ENCODE measurements around the gene EHBP1L1.

EHBP1L1 gene

GRCh38 chr11:65599216-65599954 is 23.5 kb downstream of the EHBP1L1 start:
- DNase-seq = no peak

GRCh38 chr11:65599955-65600246 is 24.0 kb downstream of the EHBP1L1 start:
- DNase-seq = no peak

DNA sequence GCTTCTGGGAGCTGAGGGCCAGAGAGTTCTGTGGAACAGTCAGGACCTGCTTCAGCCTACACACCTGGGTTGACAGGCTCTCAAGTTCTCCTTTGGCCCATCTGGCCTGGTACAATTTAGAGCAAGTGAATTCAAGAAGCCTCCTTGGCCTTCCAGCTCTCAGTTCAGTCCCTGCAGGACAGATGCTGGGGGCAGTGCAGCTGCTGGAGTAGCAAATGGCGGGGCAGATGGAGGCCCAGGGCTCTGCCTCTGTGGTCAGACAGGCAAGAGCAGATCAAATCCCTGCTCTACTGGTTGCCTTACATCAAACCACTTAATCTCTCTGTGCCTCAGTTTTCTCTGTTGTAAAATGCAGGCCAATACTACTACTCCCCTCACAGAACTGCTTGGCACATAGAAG is 28.4 kb downstream of the EHBP1L1 start:
- DNase-seq = no peak

GRCh38 chr11:65606876-65607613 is 31.2 kb downstream of the EHBP1L1 start:
- DNase-seq = peak; percentile 97

DNA sequence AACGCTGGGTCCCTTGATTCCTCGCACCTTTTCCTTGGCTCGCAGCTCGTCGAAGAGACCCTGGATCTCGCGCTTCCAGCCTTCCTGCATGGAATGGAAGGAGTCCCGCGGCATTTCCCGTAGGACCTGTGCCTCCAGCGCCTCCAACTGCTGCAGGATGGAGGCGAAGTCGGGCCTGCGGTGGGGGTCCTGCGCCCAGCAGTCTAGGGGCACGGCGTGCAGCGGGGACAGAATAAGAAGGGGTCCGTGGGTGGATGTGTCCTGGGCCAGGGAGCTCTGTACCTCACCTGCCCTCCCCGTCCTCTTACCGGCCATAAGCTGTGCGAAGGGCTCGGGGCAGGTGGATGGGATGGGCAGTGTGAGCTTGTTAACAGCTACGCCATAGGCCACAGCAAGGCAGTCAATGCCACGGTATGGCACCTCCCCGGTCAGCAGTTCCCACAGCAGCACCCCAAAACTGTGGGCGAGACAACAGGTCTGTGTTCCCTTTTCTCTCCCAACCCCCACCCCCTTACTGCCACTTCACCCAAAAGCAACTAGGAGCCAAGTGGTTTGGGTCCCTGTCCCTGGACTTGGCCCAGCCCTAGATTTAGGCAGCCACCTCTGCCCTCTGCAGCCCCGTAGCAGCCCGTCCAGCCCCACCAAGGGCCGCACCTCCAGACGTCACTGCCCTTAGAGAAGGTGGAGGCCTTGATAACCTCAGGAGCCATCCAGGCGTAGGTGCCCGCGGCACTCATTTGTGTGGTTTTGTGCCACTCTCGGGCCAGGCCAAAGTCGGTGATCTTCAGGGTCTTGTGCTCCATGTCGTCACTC is 32.0 kb downstream of the EHBP1L1 start:
- no peak for DNase-seq

DNA sequence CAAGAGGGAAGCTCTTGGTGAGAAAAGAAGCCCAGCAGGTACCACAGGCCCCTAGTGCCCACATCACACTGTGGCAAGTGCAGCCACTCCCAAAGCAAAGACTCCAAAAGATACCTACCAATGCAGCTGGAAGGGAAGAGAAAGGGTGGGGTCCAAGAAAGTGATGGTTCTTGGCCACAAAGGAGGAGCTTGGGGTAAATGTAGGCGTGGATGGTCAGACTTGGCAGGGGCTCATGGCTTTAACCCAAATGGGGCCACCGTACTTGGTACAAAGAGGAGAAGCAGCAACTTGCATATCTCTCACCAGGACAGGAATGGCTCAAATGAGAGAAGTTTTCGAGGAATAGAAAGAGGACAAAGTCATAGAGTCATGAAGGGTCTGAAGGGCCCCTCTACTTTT is 33.4 kb downstream of the EHBP1L1 start:
- DNase-seq = no peak

GRCh38 chr11:65609665-65610064 is 33.8 kb downstream of the EHBP1L1 start:
- no peak for DNase-seq

DNA sequence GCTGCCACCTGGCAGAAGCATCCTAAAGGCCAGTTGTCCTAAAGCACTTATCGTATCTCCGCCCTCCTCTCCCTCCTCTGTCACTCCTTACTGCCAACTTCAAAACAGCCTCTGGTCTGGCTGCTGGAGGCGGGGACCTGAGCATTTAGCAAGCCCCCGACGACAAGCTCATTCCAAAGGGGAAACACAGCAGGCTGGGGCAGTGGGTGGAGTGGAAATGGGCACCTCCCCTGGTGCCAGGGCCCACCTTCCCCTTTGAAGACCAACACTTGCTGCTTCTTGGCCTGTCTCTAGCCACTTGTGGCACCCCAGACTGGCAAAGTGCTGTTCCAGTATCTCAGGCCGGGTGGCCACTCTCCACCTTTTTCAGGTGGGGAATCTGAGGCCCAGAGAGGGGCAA is 34.6 kb downstream of the EHBP1L1 start:
- no peak for DNase-seq

DNA sequence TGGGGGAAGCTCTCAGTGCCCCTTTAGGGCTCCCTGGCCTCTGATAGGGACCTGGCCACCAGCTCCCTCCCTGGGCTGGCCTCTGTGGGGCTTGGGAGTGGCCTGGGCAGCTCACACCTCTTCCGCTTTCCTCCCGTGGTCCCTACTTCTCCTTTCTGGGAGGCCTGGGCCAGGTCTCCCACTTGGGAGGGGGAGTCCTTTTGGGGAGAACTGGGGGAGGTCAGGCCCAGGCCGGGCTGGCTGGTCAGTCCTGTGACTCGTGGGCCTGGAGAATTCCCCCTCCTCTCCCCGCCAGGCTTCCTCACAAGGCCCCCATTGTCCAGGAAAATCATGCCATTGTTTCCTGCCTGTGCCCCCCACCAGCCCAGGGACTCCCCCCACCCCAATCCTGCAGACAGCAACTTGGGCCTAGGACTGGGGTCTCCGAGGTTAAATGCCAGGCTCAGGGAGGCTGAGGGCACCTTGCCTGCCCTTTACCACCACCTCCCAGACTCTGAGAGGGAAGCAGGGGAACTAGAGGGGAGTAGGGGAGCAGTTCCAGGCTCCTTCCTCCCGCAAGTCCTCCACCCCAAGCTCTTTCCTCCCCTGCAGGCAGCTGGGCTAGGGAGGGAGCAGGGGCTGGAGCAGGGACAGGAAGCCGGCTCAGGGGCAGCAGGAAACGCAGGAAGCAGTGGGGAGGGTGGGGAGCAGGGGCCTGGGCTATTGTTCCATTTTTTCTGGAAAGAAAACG is 35.3 kb downstream of the EHBP1L1 start:
- no peak for DNase-seq

DNA sequence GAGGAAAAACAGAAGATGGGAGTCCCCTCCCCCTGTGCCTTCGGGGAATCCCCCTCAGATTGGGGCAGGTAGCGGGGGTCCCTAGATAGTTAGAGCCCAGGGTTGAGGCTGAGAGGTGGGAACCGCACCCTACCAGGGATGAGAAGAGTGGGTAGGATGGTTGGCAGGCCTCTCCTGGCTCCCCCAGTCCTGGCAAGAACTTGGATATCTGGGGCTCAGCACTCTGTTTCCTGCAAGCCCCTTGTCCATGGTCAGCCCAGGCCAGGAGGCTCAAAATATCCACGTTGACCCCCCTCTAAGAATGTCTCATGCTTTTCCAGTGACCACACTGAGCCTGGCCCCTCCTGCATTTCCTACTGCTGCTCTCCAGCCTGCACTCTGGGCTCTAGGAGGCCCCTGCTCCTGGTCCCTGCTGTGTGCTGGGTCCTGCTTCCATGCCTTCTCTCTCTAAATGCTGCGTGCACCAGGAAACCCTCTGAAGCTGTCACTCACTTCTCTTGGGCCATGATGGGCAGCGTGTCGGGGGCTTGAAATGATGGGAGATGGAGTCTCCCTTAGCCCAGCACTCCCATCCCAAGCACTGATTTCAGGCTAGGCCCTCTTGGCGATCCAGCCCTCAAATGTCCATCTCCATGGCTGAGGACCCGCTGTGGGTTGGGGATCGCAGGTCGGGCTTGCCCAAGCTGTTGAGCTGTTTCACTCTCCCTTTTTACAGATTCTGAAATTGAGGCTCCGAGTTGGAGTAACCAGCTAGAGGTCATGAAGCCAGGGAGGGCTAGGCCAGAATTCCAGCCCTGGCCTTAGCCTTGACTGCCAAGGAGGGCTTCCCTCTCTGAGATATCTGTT is 36.1 kb downstream of the EHBP1L1 start:
- no peak for DNase-seq

- DNase-seq = no peak
These were observed 36.8 kb downstream of the EHBP1L1 start for GRCh38 chr11:65612691-65613090.

DNA sequence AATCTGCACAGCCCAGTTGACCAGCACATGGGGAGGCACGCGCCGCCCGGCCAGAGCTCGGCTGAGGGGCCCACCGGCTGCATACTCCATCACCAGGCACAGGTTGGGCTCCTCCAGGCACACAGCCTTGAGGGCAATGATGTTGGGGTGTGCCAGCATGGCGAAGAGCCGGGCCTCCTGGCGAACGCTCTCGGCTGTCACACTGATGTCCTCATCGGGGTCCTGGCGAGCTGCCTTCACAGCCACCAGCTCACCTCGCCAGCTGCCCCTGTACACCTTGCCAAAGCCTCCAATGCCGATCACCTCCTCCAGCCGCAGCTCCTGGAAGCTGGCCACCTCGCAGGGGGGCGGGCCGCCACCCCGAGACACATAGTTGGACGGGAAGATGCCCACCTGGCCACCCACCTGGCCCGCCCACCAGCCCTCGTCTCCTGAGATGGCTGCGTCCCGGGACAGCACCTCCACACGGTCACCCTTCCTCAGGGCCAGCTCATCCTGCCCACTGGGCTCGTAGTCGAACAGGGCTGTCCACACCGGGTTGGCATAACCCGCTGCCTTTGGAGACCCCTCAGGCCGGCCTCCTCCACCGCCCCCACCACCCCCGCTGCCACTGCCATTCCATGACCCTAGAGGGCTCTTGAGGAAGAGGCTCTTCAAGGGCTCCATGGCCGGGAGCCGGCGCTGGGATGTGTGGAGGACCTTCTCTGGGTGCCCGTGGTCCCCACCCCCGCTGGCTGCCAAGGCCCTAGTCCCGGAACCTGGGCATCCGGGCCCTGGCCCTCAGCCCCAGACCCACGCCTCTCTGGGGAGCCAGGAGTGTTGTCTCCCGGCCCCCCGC is 37.5 kb downstream of the EHBP1L1 start:
- DNase-seq = no peak

- DNase-seq = peak; percentile 100
These were observed 39.5 kb downstream of the EHBP1L1 start, which contains the start of gene PCNX3 for GRCh38 chr11:65615229-65615949. Gene PCNX3, plus strand, starts transcription at chr11:65615776. Its CDS starts 536 bp downstream, at chr11:65616312.

GRCh38 chr11:65615950-65616574 is 40.2 kb downstream of the EHBP1L1 start:
- no peak for DNase-seq

DNA sequence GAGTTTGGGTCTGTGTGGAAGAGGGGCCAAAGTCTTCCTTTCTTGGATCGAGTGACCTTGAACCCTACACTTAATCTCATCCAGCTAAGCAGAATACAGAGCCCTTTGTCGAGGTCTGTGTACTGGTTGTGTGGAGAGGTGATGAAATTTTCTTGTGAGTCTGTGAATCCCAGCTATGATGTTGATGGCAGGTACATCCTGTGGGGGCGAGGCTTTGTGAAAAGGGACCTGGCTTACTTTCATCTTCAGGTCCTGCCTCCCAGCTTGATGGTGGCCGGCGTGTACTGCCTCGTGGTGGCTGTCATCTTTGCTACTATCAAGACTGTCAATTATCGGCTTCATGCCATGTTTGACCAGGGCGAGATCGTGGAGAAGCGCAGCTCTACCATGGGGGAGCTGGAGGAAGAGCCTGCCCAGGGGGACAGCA is 40.7 kb downstream of the EHBP1L1 start:
- DNase-seq = no peak

DNA sequence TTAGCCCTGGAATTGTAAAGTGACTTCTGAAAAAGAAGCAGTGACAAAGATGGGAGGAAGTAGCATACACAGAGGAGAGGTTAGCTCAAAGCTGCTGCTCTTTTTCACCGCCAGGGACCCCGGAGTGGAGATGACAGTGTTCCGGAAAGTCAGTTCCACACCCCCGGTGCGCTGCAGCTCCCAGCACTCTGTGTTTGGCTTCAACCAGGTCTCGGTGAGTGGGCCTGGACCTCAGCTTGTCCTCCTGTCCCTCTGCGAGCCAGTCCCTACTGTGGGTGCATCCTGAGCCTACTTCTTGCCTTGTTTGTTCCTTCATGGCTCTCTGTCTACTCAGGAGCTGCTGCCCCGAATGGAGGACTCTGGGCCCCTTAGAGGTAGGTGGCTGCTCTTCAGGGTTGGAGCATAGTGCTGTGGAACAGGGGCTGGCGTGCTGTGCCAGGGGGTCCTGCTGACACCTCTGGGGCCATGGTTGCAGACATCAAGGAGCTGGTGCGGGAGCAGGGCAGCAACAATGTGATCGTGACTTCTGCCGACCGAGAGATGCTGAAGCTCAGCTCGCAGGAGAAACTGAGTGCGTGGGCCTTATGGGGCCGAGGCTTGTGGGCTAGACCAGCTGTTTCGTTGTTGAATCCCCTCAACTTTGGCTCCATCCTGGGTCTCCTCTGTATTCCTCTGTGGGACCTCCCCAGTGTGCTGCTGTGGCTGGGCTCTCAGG is 41.4 kb downstream of the EHBP1L1 start:
- no peak for DNase-seq

- DNase-seq = no peak
These were observed 42.3 kb downstream of the EHBP1L1 start for GRCh38 chr11:65617990-65618751.

GRCh38 chr11:65618763-65619162 is 42.9 kb downstream of the EHBP1L1 start:
- DNase-seq = no peak
